PFSK-1 (cell line): ENCODE results near the gene EMILIN3.
A peak's percentile ranks its signal among the peaks of the same experiment; 100 is the strongest.

Source experiments
- FOXP2 ChIP-seq: optimal IDR thresholded peaks from 2 replicates; pipeline ENCODE3; 2011; ENCODE audit warnings: borderline replicate concordance, control low read depth, inconsistent platforms; ENCODE audit not compliant: insufficient read depth; ENCODE audit errors: extremely low read length, extremely low read depth
- POLR2AphosphoS5 ChIP-seq: IDR thresholded peaks from 2 replicates; pipeline ENCODE4 v1.6.1; 2012; ENCODE audit warnings: low read depth, mild to moderate bottlenecking, control low read depth, low read length, moderate library complexity
- REST ChIP-seq, 2 experiments: IDR thresholded peaks; 2 replicates each; pipeline versions ENCODE4 v1.6.1 to v1.8.0; 2011 to 2012; ENCODE audit warnings: low read depth in 2 of 2, low read length in 2 of 2, control low read depth in 1 of 2, inconsistent platforms in 1 of 2, mild to moderate bottlenecking in 1 of 2, moderate library complexity in 1 of 2; ENCODE audit not compliant: insufficient read depth in 1 of 2
- SIN3A ChIP-seq: IDR thresholded peaks from 2 replicates; pipeline ENCODE4 v1.6.1; 2012; ENCODE audit warnings: mild to moderate bottlenecking, low read length, moderate library complexity, borderline replicate concordance; ENCODE audit not compliant: insufficient read depth
- TAF1 ChIP-seq: IDR thresholded peaks from 2 replicates; pipeline ENCODE4 v1.6.1; 2012; ENCODE audit warnings: low read length, control low read depth, borderline replicate concordance; ENCODE audit not compliant: insufficient read depth

Gene EMILIN3

GRCh38 chr20:41345729-41346067 lies 20.9 kb downstream of the EMILIN3 start:
- TF ChIP-seq FOXP2 (no peak), TAF1 (no peak), SIN3A (no peak), POLR2AphosphoS5 (no peak), REST (IDR thresholded peaks at IDR 0.05; ENCODE audit: insufficient read depth in 1 of 2, low read depth in 2 of 2, low read length in 2 of 2) (no peak)

GRCh38 chr20:41344938-41345728 lies 21.5 kb downstream of the EMILIN3 start:
- TF ChIP-seq REST (IDR thresholded peaks at IDR 0.05; ENCODE audit: insufficient read depth in 1 of 2, low read depth in 2 of 2, low read length in 2 of 2) = no peak
- no peak for TF ChIP-seq SIN3A
- no peak for TF ChIP-seq FOXP2
- no peak for TF ChIP-seq TAF1
- TF ChIP-seq POLR2AphosphoS5 = no peak

- TF ChIP-seq TAF1 (no peak), SIN3A (no peak), REST (IDR thresholded peaks at IDR 0.05; ENCODE audit: insufficient read depth in 1 of 2, low read depth in 2 of 2, low read length in 2 of 2) (no peak), POLR2AphosphoS5 (no peak), FOXP2 (no peak)
These were observed 22.1 kb downstream of the EMILIN3 start for GRCh38 chr20:41344477-41344876.

GRCh38 chr20:41342474-41343464 lies 23.8 kb downstream of the EMILIN3 start:
- no peak for TF ChIP-seq SIN3A

- TF ChIP-seq SIN3A (peak; percentile 9; the same call in 1 of the 2 replicates), REST (IDR thresholded peaks at IDR 0.05; ENCODE audit: insufficient read depth in 1 of 2, low read depth in 2 of 2, low read length in 2 of 2) (no peak), POLR2AphosphoS5 (peak; percentile 51; the same call in 1 of the 2 replicates), FOXP2 (peak; percentile 28)
These were observed 26.1 kb downstream of the EMILIN3 start, which contains the start of gene LPIN3 for GRCh38 chr20:41340327-41341055. TSS of gene LPIN3 (plus strand) at chr20:41340821. CDS start at chr20:41345804, 4,983 bp downstream.
